Panc1 (cell line): Measurements from ENCODE around the gene SLC7A1.

Source experiments
- CTCF ChIP-seq: fragments of 450-650 bp; IDR thresholded peaks from 2 replicates; pipeline ENCODE4 v1.5.1; 2017; ENCODE audit warnings: mild to moderate bottlenecking
- REST ChIP-seq, 2 experiments: IDR thresholded peaks; 2 replicates each; pipeline ENCODE4 v1.6.1; 2011 to 2012; ENCODE audit warnings: low read depth in 2 of 2, control low read depth in 1 of 2, low read length in 1 of 2, mild to moderate bottlenecking in 1 of 2, moderate library complexity in 1 of 2; ENCODE audit not compliant: insufficient read depth in 1 of 2

- no peak for TF ChIP-seq CTCF
- no peak for TF ChIP-seq REST (IDR thresholded peaks at IDR 0.05; ENCODE audit: insufficient read depth in 1 of 2, low read depth in 2 of 2, low read length in 1 of 2)
Measured at GRCh38 chr13:29515372-29515771, 80.1 kb downstream of the SLC7A1 start.
